ENCODE data around the gene TMEM245.
"Not testable (repeated sequence)": the region's sequence is repeated elsewhere in the genome, so short reads cannot be mapped to it uniquely, and the experiment has no call there.

The TMEM245 gene

GRCh38 chr9:109063760-109064159 is 56.0 kb downstream of the TMEM245 start:
- no peak for DNase-seq (ENCODE audit: low read depth)

GRCh38 chr9:109062543-109062942 is 57.2 kb downstream of the TMEM245 start:
- no peak for DNase-seq (ENCODE audit: low read depth)

GRCh38 chr9:109060191-109060590 is 59.6 kb downstream of the TMEM245 start:
- no peak for DNase-seq (ENCODE audit: low read depth)

- DNase-seq (ENCODE audit: low read depth), result not testable (repeated sequence)
These were observed 66.6 kb downstream of the TMEM245 start for GRCh38 chr9:109053121-109053520.

- DNase-seq (ENCODE audit: low read depth), result no peak
These were observed 67.3 kb downstream of the TMEM245 start for GRCh38 chr9:109052416-109052815.

GRCh38 chr9:109051733-109052132 is 68.0 kb downstream of the TMEM245 start:
- no peak for DNase-seq (ENCODE audit: low read depth)

- no peak for DNase-seq (ENCODE audit: low read depth)
These were observed 69.3 kb downstream of the TMEM245 start for GRCh38 chr9:109050444-109050843.

GRCh38 chr9:109048822-109049221 is 70.9 kb downstream of the TMEM245 start:
- DNase-seq (ENCODE audit: low read depth), result no peak

GRCh38 chr9:109047259-109047658 is 72.5 kb downstream of the TMEM245 start:
- DNase-seq (ENCODE audit: low read depth), result no peak

GRCh38 chr9:109046346-109046745 is 73.4 kb downstream of the TMEM245 start:
- DNase-seq (ENCODE audit: low read depth), result no peak

- DNase-seq (ENCODE audit: low read depth), result no peak
These were observed 76.2 kb downstream of the TMEM245 start for GRCh38 chr9:109043578-109043977.

GRCh38 chr9:109040571-109040970 is 79.2 kb downstream of the TMEM245 start:
- no peak for DNase-seq (ENCODE audit: low read depth)

GRCh38 chr9:109039539-109039938 is 80.2 kb downstream of the TMEM245 start:
- no peak for DNase-seq (ENCODE audit: low read depth)

GRCh38 chr9:109037946-109038715 is 81.6 kb downstream of the TMEM245 start:
- no peak for DNase-seq (ENCODE audit: low read depth)

- no peak for DNase-seq (ENCODE audit: low read depth)
These were observed 82.7 kb downstream of the TMEM245 start for GRCh38 chr9:109036744-109037680.

GRCh38 chr9:109035684-109036423 is 83.9 kb downstream of the TMEM245 start:
- DNase-seq (ENCODE audit: low read depth), result no peak

- DNase-seq (ENCODE audit: low read depth), result no peak
These were observed 85.6 kb downstream of the TMEM245 start for GRCh38 chr9:109033941-109034700.

- no peak for DNase-seq (ENCODE audit: low read depth)
These were observed 88.5 kb downstream of the TMEM245 start for GRCh38 chr9:109031241-109031640.

- DNase-seq (ENCODE audit: low read depth), result no peak
These were observed 89.3 kb downstream of the TMEM245 start for GRCh38 chr9:109030426-109030825.

GRCh38 chr9:109028457-109028856 is 91.3 kb downstream of the TMEM245 start:
- DNase-seq (ENCODE audit: low read depth), result no peak

- DNase-seq (ENCODE audit: low read depth), result no peak
These were observed 92.6 kb downstream of the TMEM245 start for GRCh38 chr9:109027176-109027575.

GRCh38 chr9:109026306-109026705 is 93.4 kb downstream of the TMEM245 start:
- no peak for DNase-seq (ENCODE audit: low read depth)

Measured in stimulated activated CD8-positive, alpha-beta memory T cell treated with anti-CD3 and anti-CD28 coated beads, Interleukin-7, amount 100 ng/mL, for 24 hours (primary cell).